NCI-H2171 (cell line): Measurements from ENCODE around the gene DEUP1.
"Not testable (repeated sequence)": the region's sequence is repeated elsewhere in the genome, so short reads cannot be mapped to it uniquely, and the experiment has no call there.

Experiments
- DNase-seq: peaks from one replicate; lab custom pipeline; 2025; lab: John Stamatoyannopoulos, UW

Gene DEUP1, protein sequence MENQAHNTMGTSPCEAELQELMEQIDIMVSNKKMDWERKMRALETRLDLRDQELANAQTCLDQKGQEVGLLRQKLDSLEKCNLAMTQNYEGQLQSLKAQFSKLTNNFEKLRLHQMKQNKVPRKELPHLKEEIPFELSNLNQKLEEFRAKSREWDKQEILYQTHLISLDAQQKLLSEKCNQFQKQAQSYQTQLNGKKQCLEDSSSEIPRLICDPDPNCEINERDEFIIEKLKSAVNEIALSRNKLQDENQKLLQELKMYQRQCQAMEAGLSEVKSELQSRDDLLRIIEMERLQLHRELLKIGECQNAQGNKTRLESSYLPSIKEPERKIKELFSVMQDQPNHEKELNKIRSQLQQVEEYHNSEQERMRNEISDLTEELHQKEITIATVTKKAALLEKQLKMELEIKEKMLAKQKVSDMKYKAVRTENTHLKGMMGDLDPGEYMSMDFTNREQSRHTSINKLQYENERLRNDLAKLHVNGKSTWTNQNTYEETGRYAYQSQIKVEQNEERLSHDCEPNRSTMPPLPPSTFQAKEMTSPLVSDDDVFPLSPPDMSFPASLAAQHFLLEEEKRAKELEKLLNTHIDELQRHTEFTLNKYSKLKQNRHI

GRCh38 chr11:93330446-93330984 is at the start of gene DEUP1:
Gene DEUP1 (plus strand): TSS chr11:93330742. CDS start chr11:93332260, 1,518 bp downstream.
- DNase-seq, result no peak

DNA sequence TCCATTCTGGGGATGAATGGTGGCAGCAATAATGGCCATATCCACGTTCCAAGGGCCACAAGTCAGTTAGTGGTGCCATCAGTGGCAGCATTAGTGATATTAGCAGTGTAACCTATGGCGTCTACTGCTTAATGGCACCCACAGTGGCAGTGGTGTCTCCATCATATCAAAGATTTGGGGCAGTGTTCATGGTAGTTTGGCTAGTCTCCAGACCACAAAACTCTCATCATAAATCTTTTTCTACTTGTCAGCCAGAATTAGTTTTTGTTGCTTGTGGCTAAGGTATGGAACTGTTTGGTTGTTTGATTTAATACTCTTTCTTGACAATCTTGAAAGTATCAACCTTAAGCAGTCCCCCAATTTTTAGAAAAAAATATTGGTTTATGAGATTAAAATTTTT is 45.1 kb upstream of the DEUP1 start:
- no peak for DNase-seq

- DNase-seq, result no peak
Measured at GRCh38 chr11:93287434-93287833, 43.1 kb upstream of the DEUP1 start.

GRCh38 chr11:93288079-93288478 is 42.5 kb upstream of the DEUP1 start:
- no peak for DNase-seq

- no peak for DNase-seq
Measured at GRCh38 chr11:93288767-93289166, 41.8 kb upstream of the DEUP1 start.

GRCh38 chr11:93289782-93290463 is 40.6 kb upstream of the DEUP1 start:
- DNase-seq, result no peak

- DNase-seq, result no peak
Measured at GRCh38 chr11:93291110-93291509, 39.4 kb upstream of the DEUP1 start.

- no peak for DNase-seq
Measured at GRCh38 chr11:93291898-93292297, 38.6 kb upstream of the DEUP1 start.

- no peak for DNase-seq
Measured at GRCh38 chr11:93295921-93296575, 34.5 kb upstream of the DEUP1 start.

GRCh38 chr11:93303689-93304088 is 26.9 kb upstream of the DEUP1 start:
- DNase-seq, result no peak

GRCh38 chr11:93314399-93314798 is 16.1 kb upstream of the DEUP1 start:
- DNase-seq, result not testable (repeated sequence)

DNA sequence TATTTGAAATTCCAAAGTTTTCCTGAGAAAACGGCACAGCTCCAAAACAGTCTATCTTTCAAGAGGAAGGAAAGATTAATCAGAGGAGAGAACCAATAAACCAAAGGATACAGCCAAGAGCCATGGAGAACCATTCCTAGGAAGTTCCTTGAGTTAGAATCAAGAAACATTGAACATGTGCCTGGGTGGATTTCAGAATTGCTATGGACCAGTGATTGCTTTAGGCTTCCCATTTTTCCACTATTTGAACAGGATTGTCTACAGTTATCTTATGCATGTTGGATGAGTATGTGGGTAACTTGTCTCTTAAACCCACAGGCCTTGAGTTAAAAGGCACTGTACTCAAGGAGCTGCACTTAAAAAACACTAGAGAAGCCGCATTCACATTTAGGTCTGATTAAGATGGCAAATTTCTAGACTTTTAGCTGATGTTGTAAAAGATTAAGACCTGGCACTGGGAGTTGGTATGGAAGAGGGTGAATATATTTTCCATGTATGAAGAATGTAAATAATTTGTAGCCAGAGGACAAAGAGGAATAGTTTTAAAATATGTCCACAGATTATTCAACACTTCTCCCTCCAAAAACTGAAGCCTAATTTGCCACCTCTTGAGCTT is 11.2 kb upstream of the DEUP1 start:
- DNase-seq, result no peak

DNA sequence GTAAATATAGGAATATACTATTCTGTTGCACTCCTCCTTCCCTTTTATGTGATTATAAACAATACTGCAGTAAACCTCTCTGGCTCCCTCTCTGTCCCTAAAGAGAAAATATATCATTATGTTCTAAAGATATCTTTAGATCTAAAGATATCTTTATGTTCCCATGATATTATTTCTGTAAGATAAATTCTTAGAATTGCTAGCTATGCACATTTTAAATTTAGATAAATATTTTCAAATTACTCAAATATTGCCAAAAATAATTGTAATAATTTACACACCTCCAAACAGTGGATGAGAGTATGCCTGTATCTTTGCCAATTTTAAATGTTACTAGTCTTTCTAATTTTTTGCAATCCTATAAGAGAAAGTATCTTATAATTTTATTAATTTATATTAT is 10.3 kb upstream of the DEUP1 start:
- DNase-seq, result no peak

DNA sequence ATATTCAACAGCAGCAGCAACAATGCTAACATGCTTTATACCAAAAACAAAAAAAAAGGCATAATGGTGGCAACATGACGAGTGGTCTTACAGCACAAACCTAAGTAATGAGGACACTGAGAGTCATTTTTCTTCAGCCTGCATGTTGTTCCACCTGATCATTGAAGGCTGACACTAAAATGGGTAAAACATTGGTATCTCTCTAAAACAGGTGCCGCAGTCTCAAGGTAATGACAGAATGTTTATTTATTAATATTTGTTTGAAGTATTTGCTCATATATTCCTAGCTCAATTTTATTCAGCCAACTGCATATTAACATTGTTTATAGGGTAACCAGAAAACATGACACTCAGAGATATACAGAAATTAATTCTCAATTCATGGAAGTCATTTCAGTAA is 8.3 kb upstream of the DEUP1 start:
- DNase-seq, result no peak

DNA sequence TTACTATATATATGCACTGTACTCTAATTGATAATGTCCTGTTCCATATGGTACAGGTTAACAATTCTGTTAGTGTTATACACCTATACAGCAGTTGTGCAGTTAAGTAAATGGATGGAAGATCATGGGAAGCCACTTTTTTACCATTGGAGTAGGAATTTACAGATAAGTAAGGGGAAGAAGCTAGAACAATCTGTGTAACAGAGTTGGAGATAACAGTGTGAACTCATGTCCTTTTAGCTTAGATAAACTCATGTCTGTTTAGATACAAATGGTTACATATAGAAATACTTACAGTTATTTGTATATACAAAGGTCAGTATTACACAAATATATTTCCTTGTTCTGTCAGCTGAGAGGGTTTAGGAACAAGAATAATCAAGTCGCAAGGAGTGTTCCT is 6.8 kb upstream of the DEUP1 start:
- no peak for DNase-seq

DNA sequence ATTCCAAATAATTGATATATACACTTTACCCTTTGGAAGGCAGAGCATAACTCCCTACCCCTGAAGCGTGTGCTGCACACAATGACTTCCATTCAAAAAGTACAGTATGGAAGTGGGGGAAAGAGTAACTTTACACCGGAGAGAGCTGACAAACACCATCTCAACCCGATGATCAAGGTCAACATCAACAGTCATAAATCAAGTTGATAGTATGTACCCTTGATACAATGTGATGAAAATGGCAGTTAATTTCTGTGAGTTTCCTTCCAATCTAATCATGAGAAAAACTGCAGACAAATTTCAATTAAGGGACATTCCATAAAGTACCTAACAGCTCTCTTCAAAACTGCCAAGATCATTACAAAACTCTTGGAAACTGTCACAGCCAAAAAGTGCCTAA is 6.0 kb upstream of the DEUP1 start:
- no peak for DNase-seq

GRCh38 chr11:93326681-93327080 is 3.9 kb upstream of the DEUP1 start:
- no peak for DNase-seq

GRCh38 chr11:93329936-93330445 is 551 bp upstream of the DEUP1 start:
- DNase-seq, result no peak

GRCh38 chr11:93340223-93340622 is 9.7 kb downstream of the DEUP1 start:
- DNase-seq, result no peak

GRCh38 chr11:93344855-93345333 is 14.4 kb downstream of the DEUP1 start:
- DNase-seq, result no peak

DNA sequence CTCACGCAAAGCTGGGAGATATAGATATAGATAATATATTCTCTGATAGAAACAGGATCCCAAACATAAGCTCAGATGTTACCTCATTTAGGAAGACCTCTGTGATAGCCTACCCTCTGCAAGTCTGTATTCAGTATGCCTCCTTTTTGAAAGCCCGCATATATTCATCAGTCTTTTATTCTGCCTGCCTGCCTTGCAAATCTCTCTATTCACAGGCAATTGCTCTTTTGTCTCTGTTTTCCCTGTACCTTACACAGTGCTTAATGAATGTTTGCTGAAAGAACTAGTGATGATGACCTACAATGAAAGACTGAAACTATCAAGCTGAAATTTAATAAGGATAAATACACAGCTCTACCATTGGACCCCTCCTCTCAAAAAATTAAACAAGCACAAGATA is 18.4 kb downstream of the DEUP1 start:
- DNase-seq, result no peak

GRCh38 chr11:93350835-93351234 is 20.3 kb downstream of the DEUP1 start:
- DNase-seq, result no peak
